Measurements from ENCODE around the gene PACRG.
A peak's percentile ranks its signal among the peaks of the same experiment; 100 is the strongest.

PACRG gene

DNA sequence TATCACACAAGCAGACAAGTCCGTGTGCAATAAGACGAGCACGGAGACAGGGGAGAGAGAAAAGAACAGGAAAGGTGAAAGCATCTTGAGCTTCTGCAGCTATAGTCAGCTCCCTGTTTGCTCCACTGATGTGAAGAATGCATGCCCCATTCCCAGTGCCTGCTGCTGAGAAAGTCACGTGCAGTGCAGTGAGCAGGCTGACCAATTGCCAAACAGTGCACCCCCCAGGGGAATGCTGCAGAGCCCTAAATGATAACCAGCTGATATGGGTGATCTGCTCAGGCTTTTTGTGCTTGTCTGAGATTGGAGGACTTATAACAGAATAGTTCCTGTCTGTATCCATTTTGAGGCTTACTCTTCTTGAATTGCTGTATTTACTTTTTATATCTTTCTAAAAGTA, 121.5 kb downstream of the PACRG start:
- H3K79me2 ChIP-seq (ENCODE audit: control insufficient read depth, insufficient read depth, low read length): no peaks in the 10 kb centered on the region
- peak; percentile 57 for DNase-seq
- H2AK5ac ChIP-seq (ENCODE audit: low read length): no peak overlapping the region
- H3K36me3 ChIP-seq (ENCODE audit: control insufficient read depth, insufficient read depth, low read length): no peaks in the 10 kb centered on the region
- no peak overlapping the region for H3K9ac ChIP-seq (ENCODE audit: low read length)
- H4K8ac ChIP-seq (ENCODE audit: low read depth, low read length): no peak overlapping the region
- H3K23ac ChIP-seq (ENCODE audit: low read length): no peak overlapping the region
- H3K27ac ChIP-seq (ENCODE audit: low read depth, low read length): no peak overlapping the region
- no peak overlapping the region for H2BK5ac ChIP-seq (ENCODE audit: low read length)
- no peaks in the 10 kb centered on the region for H3K79me1 ChIP-seq (ENCODE audit: low read length)
- no CpG with 5 or more reads among the region's 4 CpGs for WGBS (ENCODE audit: extremely low coverage, insufficient coverage, low lambda C conversion rate)
- H3K27me3 ChIP-seq (ENCODE audit: insufficient read depth, low read length, poor library complexity): no peaks in the 10 kb centered on the region
- no peak overlapping the region for H2BK120ac ChIP-seq (ENCODE audit: low read depth, low read length)
- no peak overlapping the region for H3K4me2 ChIP-seq (ENCODE audit: low read length)
- no peak overlapping the region for H3K56ac ChIP-seq (ENCODE audit: low read length)
- no peak overlapping the region for H4K5ac ChIP-seq (ENCODE audit: low read length)
- H3K4ac ChIP-seq (ENCODE audit: low read depth, low read length): no peak overlapping the region
- no peak overlapping the region for H3K4me3 ChIP-seq (ENCODE audit: low read length)
- no peak overlapping the region for H3K18ac ChIP-seq (ENCODE audit: low read length)
- H2BK15ac ChIP-seq (replicated peaks; ENCODE audit: low read depth): no peak overlapping the region
- H3K4me1 ChIP-seq (ENCODE audit: control insufficient read depth, low read depth, low read length): no peaks in the 10 kb centered on the region

DNA sequence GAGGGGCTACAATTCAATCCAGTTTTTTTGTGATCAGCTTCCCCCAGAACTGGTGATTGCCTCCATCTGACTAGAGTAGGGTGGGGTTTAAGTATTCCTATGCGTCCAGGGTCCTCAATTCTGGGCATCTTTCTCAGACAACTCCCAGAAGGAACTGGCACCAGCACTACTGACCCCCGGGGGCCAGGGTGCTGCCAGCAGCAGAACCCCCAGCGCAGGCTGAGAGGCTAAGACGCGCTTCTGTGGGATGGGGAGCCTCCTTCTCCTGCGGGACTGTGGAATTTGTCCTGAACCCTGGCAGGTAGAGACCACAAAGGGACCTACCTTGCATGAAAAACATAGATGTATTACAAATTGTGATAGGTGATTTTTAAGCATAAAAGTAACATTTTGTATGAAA, 124.4 kb downstream of the PACRG start:
- Histone ChIP-seq H3K4me3 (ENCODE audit: low read length) (no peak overlapping the region), H2AK5ac (ENCODE audit: low read length) (no peak overlapping the region), H3K9ac (ENCODE audit: low read length) (no peak overlapping the region), H3K18ac (ENCODE audit: low read length) (no peak overlapping the region), H2BK120ac (ENCODE audit: low read depth, low read length) (no peak overlapping the region), H3K4me2 (ENCODE audit: low read length) (no peak overlapping the region), H2BK5ac (ENCODE audit: low read length) (no peak overlapping the region), H3K27me3 (ENCODE audit: insufficient read depth, low read length, poor library complexity) (no peaks in the 10 kb centered on the region), H3K36me3 (ENCODE audit: control insufficient read depth, insufficient read depth, low read length) (no peaks in the 10 kb centered on the region), H3K4ac (ENCODE audit: low read depth, low read length) (no peak overlapping the region), H3K27ac (ENCODE audit: low read depth, low read length) (no peak overlapping the region), H4K8ac (ENCODE audit: low read depth, low read length) (no peak overlapping the region), H4K5ac (ENCODE audit: low read length) (no peak overlapping the region), H3K4me1 (ENCODE audit: control insufficient read depth, low read depth, low read length) (no peaks in the 10 kb centered on the region), H3K56ac (ENCODE audit: low read length) (no peak overlapping the region), H3K23ac (ENCODE audit: low read length) (no peak overlapping the region), H2BK15ac (replicated peaks; ENCODE audit: low read depth) (no peak overlapping the region), H3K79me1 (ENCODE audit: low read length) (no peaks in the 10 kb centered on the region), H3K79me2 (ENCODE audit: control insufficient read depth, insufficient read depth, low read length) (no peaks in the 10 kb centered on the region)
- DNase-seq: no peak
- WGBS (ENCODE audit: extremely low coverage, insufficient coverage, low lambda C conversion rate): no CpG with 5 or more reads among the region's 6 CpGs

DNA sequence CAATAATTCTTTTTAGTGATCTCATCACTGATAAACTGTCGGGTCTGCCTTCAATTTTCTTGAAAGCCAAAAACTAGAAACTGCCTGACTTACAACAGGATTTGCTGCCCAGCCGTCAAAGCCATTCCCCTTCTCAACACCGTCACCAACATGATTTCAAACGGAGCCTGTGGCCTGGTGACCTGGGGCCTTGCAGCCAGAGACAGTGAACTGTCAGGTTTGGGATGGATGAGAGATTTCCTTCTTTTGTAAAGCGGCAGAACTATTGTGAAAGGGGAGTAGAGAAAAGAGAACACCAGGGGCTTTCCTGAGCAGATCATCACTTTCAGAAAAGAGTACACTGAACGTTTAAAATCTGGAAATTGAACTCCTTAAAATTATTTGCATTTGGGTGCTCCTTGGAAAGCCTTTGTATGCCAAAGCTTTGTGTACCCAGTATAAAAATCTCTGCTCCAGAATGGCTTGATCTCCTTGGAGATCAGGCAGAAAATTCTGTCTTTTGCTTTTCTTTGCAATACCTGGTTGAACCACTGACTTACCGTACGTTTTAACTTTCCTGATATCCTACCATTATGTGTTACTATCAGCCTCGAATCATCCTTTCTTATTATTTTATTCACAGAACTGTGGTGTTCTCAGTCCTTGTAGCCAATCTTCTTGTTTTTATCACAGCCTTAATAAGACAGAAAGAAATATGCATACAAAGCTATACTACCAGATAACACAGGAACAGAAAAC, 125.2 kb downstream of the PACRG start:
- H3K56ac ChIP-seq (ENCODE audit: low read length): no peak overlapping the region
- no peak for DNase-seq
- H3K79me2 ChIP-seq (ENCODE audit: control insufficient read depth, insufficient read depth, low read length): no peaks in the 10 kb centered on the region
- H3K27me3 ChIP-seq (ENCODE audit: insufficient read depth, low read length, poor library complexity): no peaks in the 10 kb centered on the region
- no peak overlapping the region for H2BK120ac ChIP-seq (ENCODE audit: low read depth, low read length)
- H2BK15ac ChIP-seq (replicated peaks; ENCODE audit: low read depth): no peak overlapping the region
- no peak overlapping the region for H3K9ac ChIP-seq (ENCODE audit: low read length)
- no peak overlapping the region for H2BK5ac ChIP-seq (ENCODE audit: low read length)
- no peaks in the 10 kb centered on the region for H3K36me3 ChIP-seq (ENCODE audit: control insufficient read depth, insufficient read depth, low read length)
- H3K18ac ChIP-seq (ENCODE audit: low read length): no peak overlapping the region
- H3K79me1 ChIP-seq (ENCODE audit: low read length): no peaks in the 10 kb centered on the region
- H3K27ac ChIP-seq (ENCODE audit: low read depth, low read length): no peak overlapping the region
- no peak overlapping the region for H4K5ac ChIP-seq (ENCODE audit: low read length)
- H3K4me3 ChIP-seq (ENCODE audit: low read length): no peak overlapping the region
- H3K23ac ChIP-seq (ENCODE audit: low read length): no peak overlapping the region
- H3K4me2 ChIP-seq (ENCODE audit: low read length): no peak overlapping the region
- no peak overlapping the region for H2AK5ac ChIP-seq (ENCODE audit: low read length)
- H4K8ac ChIP-seq (ENCODE audit: low read depth, low read length): no peak overlapping the region
- WGBS (ENCODE audit: extremely low coverage, insufficient coverage, low lambda C conversion rate): no CpG with 5 or more reads among the region's 9 CpGs
- no peaks in the 10 kb centered on the region for H3K4me1 ChIP-seq (ENCODE audit: control insufficient read depth, low read depth, low read length)
- no peak overlapping the region for H3K4ac ChIP-seq (ENCODE audit: low read depth, low read length)

DNA sequence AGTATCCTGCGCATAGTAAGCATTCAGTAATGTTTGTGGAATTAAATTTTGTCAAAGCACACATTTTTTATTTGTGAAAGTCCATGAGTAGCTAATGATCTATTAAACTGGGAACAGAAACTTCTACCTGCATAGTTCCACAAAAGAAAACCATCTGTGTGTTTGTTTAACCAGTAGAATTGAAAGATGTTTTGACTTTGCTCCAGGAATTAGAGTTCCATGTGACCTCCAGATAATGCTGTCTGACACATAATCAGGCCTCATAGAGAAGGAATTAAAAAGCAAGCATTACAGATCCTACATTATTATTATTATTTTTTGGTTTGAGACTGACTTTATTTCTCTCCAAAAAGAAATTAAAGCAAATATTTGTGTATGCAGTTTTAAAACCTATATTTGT, 126.5 kb downstream of the PACRG start:
- no peak overlapping the region for H3K4ac ChIP-seq (ENCODE audit: low read depth, low read length)
- H3K27me3 ChIP-seq (ENCODE audit: insufficient read depth, low read length, poor library complexity): no peaks in the 10 kb centered on the region
- no CpG with 5 or more reads among the region's 1 CpG for WGBS (ENCODE audit: extremely low coverage, insufficient coverage, low lambda C conversion rate)
- no peaks in the 10 kb centered on the region for H3K79me1 ChIP-seq (ENCODE audit: low read length)
- H3K23ac ChIP-seq (ENCODE audit: low read length): no peak overlapping the region
- H3K4me2 ChIP-seq (ENCODE audit: low read length): no peak overlapping the region
- H2BK5ac ChIP-seq (ENCODE audit: low read length): no peak overlapping the region
- no peak overlapping the region for H3K27ac ChIP-seq (ENCODE audit: low read depth, low read length)
- no peak for DNase-seq
- H3K18ac ChIP-seq (ENCODE audit: low read length): no peak overlapping the region
- H2BK15ac ChIP-seq (replicated peaks; ENCODE audit: low read depth): no peak overlapping the region
- no peaks in the 10 kb centered on the region for H3K4me1 ChIP-seq (ENCODE audit: control insufficient read depth, low read depth, low read length)
- no peak overlapping the region for H4K8ac ChIP-seq (ENCODE audit: low read depth, low read length)
- H3K9ac ChIP-seq (ENCODE audit: low read length): no peak overlapping the region
- no peak overlapping the region for H4K5ac ChIP-seq (ENCODE audit: low read length)
- H2BK120ac ChIP-seq (ENCODE audit: low read depth, low read length): no peak overlapping the region
- H3K56ac ChIP-seq (ENCODE audit: low read length): no peak overlapping the region
- no peaks in the 10 kb centered on the region for H3K79me2 ChIP-seq (ENCODE audit: control insufficient read depth, insufficient read depth, low read length)
- no peak overlapping the region for H2AK5ac ChIP-seq (ENCODE audit: low read length)
- H3K36me3 ChIP-seq (ENCODE audit: control insufficient read depth, insufficient read depth, low read length): no peaks in the 10 kb centered on the region
- no peak overlapping the region for H3K4me3 ChIP-seq (ENCODE audit: low read length)

DNA sequence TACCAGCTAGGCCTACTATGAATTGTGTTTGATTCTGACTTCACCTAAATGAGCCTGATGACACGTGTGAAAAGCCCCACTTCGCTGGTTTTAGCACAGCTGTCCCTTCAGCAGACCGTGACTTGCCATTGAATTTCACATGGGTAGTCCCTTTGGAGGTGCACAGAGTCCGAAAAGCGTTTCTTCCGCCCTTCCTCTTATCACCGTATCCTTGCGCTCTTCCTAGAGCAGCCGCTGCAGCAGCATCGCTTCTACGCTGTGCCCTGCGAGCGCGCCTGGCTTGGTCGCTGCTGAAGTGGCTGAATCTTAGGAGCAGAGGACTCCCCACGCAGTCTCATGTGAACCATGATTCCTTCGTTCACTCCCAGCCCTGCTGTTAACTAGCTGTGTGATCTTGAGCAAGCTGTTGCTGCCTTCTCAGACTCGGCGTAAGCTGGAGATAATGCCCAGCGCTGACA, 127.0 kb downstream of the PACRG start:
- H3K9ac ChIP-seq (ENCODE audit: low read length): no peak overlapping the region

DNA sequence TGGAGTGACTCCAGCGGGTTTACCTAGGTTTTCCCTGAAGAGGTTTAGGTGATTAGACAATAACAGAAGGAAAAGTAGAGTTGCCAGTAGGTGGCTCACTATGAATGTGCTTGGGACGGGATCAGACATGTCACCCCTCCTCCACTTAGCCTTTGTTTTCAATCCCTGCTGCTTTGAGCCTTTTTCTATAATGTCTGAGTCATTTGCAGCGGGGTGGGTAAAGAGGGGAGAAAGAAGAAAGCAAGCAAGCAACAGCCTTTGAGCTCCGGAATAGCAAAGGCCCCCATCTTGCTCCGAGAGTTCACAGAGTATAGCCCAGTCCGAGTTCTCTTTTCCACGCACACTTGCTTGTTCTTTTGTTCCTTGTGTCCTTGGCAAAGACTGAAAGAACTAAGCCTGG, 129.1 kb downstream of the PACRG start:
- H3K27ac ChIP-seq (ENCODE audit: low read depth, low read length): peak overlapping the region; percentile 33
- no peak overlapping the region for H3K4me2 ChIP-seq (ENCODE audit: low read length)
- H3K79me1 ChIP-seq (ENCODE audit: low read length): no peaks in the 10 kb centered on the region
- H3K9ac ChIP-seq (ENCODE audit: low read length): peak overlapping the region; percentile 13
- H3K4ac ChIP-seq (ENCODE audit: low read depth, low read length): no peak overlapping the region
- no peak overlapping the region for H2BK5ac ChIP-seq (ENCODE audit: low read length)
- no peak overlapping the region for H4K8ac ChIP-seq (ENCODE audit: low read depth, low read length)
- no peak overlapping the region for H3K23ac ChIP-seq (ENCODE audit: low read length)
- H4K5ac ChIP-seq (ENCODE audit: low read length): no peak overlapping the region
- peak overlapping the region; percentile 58 for H2BK15ac ChIP-seq (replicated peaks; ENCODE audit: low read depth)
- no peaks in the 10 kb centered on the region for H3K36me3 ChIP-seq (ENCODE audit: control insufficient read depth, insufficient read depth, low read length)
- H3K4me3 ChIP-seq (ENCODE audit: low read length): no peak overlapping the region
- peak overlapping the region; percentile 75 for H3K56ac ChIP-seq (ENCODE audit: low read length)
- H2AK5ac ChIP-seq (ENCODE audit: low read length): no peak overlapping the region
- DNase-seq: peak; percentile 95
- H3K18ac ChIP-seq (ENCODE audit: low read length): peak overlapping the region; percentile 56
- H3K27me3 ChIP-seq (ENCODE audit: insufficient read depth, low read length, poor library complexity): no peaks in the 10 kb centered on the region
- no peaks in the 10 kb centered on the region for H3K79me2 ChIP-seq (ENCODE audit: control insufficient read depth, insufficient read depth, low read length)
- no CpG with 5 or more reads among the region's 7 CpGs for WGBS (ENCODE audit: extremely low coverage, insufficient coverage, low lambda C conversion rate)
- no peak overlapping the region for H2BK120ac ChIP-seq (ENCODE audit: low read depth, low read length)
- H3K4me1 ChIP-seq (ENCODE audit: control insufficient read depth, low read depth, low read length): no peaks in the 10 kb centered on the region

More for the DNA sequence above, 127.0 kb downstream of the PACRG start:
- no peaks in the 10 kb centered on the region for H3K36me3 ChIP-seq (ENCODE audit: control insufficient read depth, insufficient read depth, low read length)
- H2BK15ac ChIP-seq (replicated peaks; ENCODE audit: low read depth): no peak overlapping the region
- no peak overlapping the region for H3K4ac ChIP-seq (ENCODE audit: low read depth, low read length)
- H4K8ac ChIP-seq (ENCODE audit: low read depth, low read length): no peak overlapping the region
- H2BK120ac ChIP-seq (ENCODE audit: low read depth, low read length): no peak overlapping the region
- H3K79me2 ChIP-seq (ENCODE audit: control insufficient read depth, insufficient read depth, low read length): no peaks in the 10 kb centered on the region
- H3K4me1 ChIP-seq (ENCODE audit: control insufficient read depth, low read depth, low read length): no peaks in the 10 kb centered on the region
- no peaks in the 10 kb centered on the region for H3K27me3 ChIP-seq (ENCODE audit: insufficient read depth, low read length, poor library complexity)
- peak; percentile 24 for DNase-seq
- H4K5ac ChIP-seq (ENCODE audit: low read length): no peak overlapping the region
- H3K56ac ChIP-seq (ENCODE audit: low read length): no peak overlapping the region
- H3K27ac ChIP-seq (ENCODE audit: low read depth, low read length): no peak overlapping the region
- WGBS (ENCODE audit: extremely low coverage, insufficient coverage, low lambda C conversion rate): no CpG with 5 or more reads among the region's 20 CpGs
- H3K23ac ChIP-seq (ENCODE audit: low read length): no peak overlapping the region
- H3K18ac ChIP-seq (ENCODE audit: low read length): no peak overlapping the region
- H2BK5ac ChIP-seq (ENCODE audit: low read length): no peak overlapping the region
- H2AK5ac ChIP-seq (ENCODE audit: low read length): no peak overlapping the region
- no peaks in the 10 kb centered on the region for H3K79me1 ChIP-seq (ENCODE audit: low read length)
- no peak overlapping the region for H3K4me3 ChIP-seq (ENCODE audit: low read length)
- H3K4me2 ChIP-seq (ENCODE audit: low read length): no peak overlapping the region

All from mesendoderm (in vitro differentiated cells).